Measurements from ENCODE around the gene RPL19. TPM values are rescaled to one million over a fixed set of nuclear protein-coding genes. Genes with fewer than 3 reads are reported as not detected.

The RPL19 gene
- total and polyA plus RNA-seq, 2 experiments from 2014 or later = 1,594 to 2,627 TPM

DNA sequence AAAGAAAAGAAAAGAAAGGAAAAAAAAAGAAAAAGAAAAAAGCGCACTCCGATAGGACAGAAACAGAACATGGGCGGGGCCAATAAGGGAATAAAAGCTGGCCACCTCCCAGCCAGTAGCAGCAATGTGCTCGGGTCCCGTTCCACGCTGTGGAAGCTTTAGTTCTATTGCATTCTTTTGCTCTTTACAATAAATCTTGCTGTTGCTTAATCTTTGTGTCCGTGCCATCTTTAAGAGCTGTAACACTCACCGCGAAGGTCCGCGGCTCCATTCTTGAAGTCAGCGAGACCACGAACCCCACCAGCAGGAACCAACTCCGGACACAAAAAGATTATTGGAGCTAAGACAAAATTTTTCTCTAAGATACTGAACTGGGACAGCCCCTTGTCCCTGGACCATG lies 31.0 kb upstream of the RPL19 start (continued):
- TF ChIP-seq, protein P1, sequence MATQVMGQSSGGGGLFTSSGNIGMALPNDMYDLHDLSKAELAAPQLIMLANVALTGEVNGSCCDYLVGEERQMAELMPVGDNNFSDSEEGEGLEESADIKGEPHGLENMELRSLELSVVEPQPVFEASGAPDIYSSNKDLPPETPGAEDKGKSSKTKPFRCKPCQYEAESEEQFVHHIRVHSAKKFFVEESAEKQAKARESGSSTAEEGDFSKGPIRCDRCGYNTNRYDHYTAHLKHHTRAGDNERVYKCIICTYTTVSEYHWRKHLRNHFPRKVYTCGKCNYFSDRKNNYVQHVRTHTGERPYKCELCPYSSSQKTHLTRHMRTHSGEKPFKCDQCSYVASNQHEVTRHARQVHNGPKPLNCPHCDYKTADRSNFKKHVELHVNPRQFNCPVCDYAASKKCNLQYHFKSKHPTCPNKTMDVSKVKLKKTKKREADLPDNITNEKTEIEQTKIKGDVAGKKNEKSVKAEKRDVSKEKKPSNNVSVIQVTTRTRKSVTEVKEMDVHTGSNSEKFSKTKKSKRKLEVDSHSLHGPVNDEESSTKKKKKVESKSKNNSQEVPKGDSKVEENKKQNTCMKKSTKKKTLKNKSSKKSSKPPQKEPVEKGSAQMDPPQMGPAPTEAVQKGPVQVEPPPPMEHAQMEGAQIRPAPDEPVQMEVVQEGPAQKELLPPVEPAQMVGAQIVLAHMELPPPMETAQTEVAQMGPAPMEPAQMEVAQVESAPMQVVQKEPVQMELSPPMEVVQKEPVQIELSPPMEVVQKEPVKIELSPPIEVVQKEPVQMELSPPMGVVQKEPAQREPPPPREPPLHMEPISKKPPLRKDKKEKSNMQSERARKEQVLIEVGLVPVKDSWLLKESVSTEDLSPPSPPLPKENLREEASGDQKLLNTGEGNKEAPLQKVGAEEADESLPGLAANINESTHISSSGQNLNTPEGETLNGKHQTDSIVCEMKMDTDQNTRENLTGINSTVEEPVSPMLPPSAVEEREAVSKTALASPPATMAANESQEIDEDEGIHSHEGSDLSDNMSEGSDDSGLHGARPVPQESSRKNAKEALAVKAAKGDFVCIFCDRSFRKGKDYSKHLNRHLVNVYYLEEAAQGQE (IDR thresholded peaks at IDR 0.05; ENCODE audit: unreplicated experiment) = no peak
- no peak for TF ChIP-seq JUNB (IDR thresholded peaks at IDR 0.05; ENCODE audit: unreplicated experiment)
- no peak for TF ChIP-seq POLR2AphosphoS5 (IDR thresholded peaks at IDR 0.05; ENCODE audit: low read depth)
- TF ChIP-seq EZH2 (IDR thresholded peaks at IDR 0.05; ENCODE audit: low read depth, unreplicated experiment) = no peak
- TF ChIP-seq, protein P2, sequence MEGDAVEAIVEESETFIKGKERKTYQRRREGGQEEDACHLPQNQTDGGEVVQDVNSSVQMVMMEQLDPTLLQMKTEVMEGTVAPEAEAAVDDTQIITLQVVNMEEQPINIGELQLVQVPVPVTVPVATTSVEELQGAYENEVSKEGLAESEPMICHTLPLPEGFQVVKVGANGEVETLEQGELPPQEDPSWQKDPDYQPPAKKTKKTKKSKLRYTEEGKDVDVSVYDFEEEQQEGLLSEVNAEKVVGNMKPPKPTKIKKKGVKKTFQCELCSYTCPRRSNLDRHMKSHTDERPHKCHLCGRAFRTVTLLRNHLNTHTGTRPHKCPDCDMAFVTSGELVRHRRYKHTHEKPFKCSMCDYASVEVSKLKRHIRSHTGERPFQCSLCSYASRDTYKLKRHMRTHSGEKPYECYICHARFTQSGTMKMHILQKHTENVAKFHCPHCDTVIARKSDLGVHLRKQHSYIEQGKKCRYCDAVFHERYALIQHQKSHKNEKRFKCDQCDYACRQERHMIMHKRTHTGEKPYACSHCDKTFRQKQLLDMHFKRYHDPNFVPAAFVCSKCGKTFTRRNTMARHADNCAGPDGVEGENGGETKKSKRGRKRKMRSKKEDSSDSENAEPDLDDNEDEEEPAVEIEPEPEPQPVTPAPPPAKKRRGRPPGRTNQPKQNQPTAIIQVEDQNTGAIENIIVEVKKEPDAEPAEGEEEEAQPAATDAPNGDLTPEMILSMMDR (conservative IDR thresholded peaks at IDR 0.05; ENCODE audit: low read depth in 2 of 2) = no peak
- TF ChIP-seq ZNF331 (CRISPR knock-in tag; IDR thresholded peaks at IDR 0.05; ENCODE audit: low read depth) = no peak
- TF ChIP-seq, protein P3, sequence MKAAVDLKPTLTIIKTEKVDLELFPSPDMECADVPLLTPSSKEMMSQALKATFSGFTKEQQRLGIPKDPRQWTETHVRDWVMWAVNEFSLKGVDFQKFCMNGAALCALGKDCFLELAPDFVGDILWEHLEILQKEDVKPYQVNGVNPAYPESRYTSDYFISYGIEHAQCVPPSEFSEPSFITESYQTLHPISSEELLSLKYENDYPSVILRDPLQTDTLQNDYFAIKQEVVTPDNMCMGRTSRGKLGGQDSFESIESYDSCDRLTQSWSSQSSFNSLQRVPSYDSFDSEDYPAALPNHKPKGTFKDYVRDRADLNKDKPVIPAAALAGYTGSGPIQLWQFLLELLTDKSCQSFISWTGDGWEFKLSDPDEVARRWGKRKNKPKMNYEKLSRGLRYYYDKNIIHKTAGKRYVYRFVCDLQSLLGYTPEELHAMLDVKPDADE (IDR thresholded peaks at IDR 0.05) = no peak
- TF ChIP-seq CREB1 (CRISPR knock-in tag; IDR thresholded peaks at IDR 0.05; ENCODE audit: low read depth) = no peak

DNA sequence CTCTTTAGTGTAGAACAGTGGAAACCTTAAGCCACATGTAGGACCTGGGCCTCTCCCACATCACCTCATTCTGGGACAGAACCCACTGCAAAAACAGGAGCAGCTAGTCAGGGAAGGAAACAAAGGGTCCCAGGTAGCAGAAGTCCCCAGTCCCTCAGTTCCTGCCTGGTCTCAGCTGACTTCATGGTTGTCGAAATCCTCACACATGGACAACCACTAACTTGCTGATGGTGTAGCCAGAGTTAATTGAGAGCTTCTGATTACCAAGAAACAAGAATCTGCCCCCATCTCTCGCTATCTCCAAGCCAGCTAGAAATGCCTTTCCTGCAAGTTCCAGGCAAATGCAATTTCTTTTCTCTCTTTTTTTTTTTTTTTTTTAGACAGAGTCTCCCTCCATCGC lies 30.6 kb upstream of the RPL19 start:
- no peak overlapping the region for H2AFZ ChIP-seq
- H3K79me2 ChIP-seq (replicated peaks; ENCODE audit: insufficient read depth) = no peaks in the 10 kb centered on the region
- H3K4me3 ChIP-seq = no peak overlapping the region
- H3K4me2 ChIP-seq = no peak overlapping the region
- H3K27ac Mint-ChIP-seq = no peak overlapping the region
- no peak overlapping the region for H3K4me3 Mint-ChIP-seq
- peaks cover 23% of the 10 kb centered on the region for H3K4me1 Mint-ChIP-seq
- no peak for ATAC-seq
- H3K9me3 Mint-ChIP-seq = peaks cover 9% of the 10 kb centered on the region; the same call in 2 of the 3 replicates
- no peaks in the 10 kb centered on the region for H4K20me1 ChIP-seq (replicated peaks; ENCODE audit: insufficient read depth)
- no peaks in the 10 kb centered on the region for H3K9me2 ChIP-seq (ENCODE audit: insufficient read depth)
- peaks cover 26% of the 10 kb centered on the region for H3K4me1 ChIP-seq (ENCODE audit: insufficient read depth)
- H3K27ac ChIP-seq (ENCODE audit: low read depth) = no peak overlapping the region
- peaks cover 30% of the 10 kb centered on the region for H3K27me3 Mint-ChIP-seq (ENCODE audit: insufficient read depth, low read depth, poor library complexity)
- DNase-seq (ENCODE audit: low spot score) = no peak
- peaks cover 6% of the 10 kb centered on the region for H3F3A ChIP-seq (replicated peaks; ENCODE audit: low read depth)
- peaks cover 7% of the 10 kb centered on the region; the same call in 1 of the 3 replicates for H3K36me3 Mint-ChIP-seq (ENCODE audit: low read depth)
- no peaks in the 10 kb centered on the region for H3K36me3 ChIP-seq (ENCODE audit: insufficient read depth)
- H3K27me3 ChIP-seq (ENCODE audit: insufficient read depth) = peaks cover 33% of the 10 kb centered on the region
- TF ChIP-seq, protein P1 (IDR thresholded peaks at IDR 0.05; ENCODE audit: unreplicated experiment) = no peak
- TF ChIP-seq POLR2AphosphoS5 (IDR thresholded peaks at IDR 0.05; ENCODE audit: low read depth) (no peak), ZNF114 (CRISPR knock-in tag; IDR thresholded peaks at IDR 0.05) (no peak)
- TF ChIP-seq, protein P3 (IDR thresholded peaks at IDR 0.05) = no peak
